ENCODE measurements around the gene TMEM156.

Gene TMEM156

GRCh38 chr4:39032218-39033085 is at the start of gene TMEM156:
Gene TMEM156 (minus strand): TSS chr4:39032409. CDS start chr4:39032313, 96 bp downstream.
- Histone ChIP-seq H3K27me3 (ENCODE audit: control insufficient read depth, insufficient read depth, low read length) (no peaks in the 10 kb centered on the region), H3K9ac (ENCODE audit: low read length) (no peak within 1 kb of the TSS), H3K36me3 (ENCODE audit: control insufficient read depth, low read depth, low read length) (no peaks in the 10 kb centered on the region), H3K4me3 (ENCODE audit: low read length) (no peak within 1 kb of the TSS), H3K4me1 (ENCODE audit: control insufficient read depth, low read depth, low read length) (no peaks in the 10 kb centered on the region), H3K9me3 (ENCODE audit: control insufficient read depth, low read depth, low read length) (no peaks in the 10 kb centered on the region), H3K27ac (ENCODE audit: low read length) (no peak within 1 kb of the TSS)

- no peak overlapping the region for H3K9ac ChIP-seq (ENCODE audit: low read length)
- no peaks in the 10 kb centered on the region for H3K4me1 ChIP-seq (ENCODE audit: control insufficient read depth, low read depth, low read length)
- H3K36me3 ChIP-seq (ENCODE audit: control insufficient read depth, low read depth, low read length) = peaks cover 3% of the 10 kb centered on the region
- H3K27ac ChIP-seq (ENCODE audit: low read length) = no peak overlapping the region
- H3K27me3 ChIP-seq (ENCODE audit: control insufficient read depth, insufficient read depth, low read length) = no peaks in the 10 kb centered on the region
- no peaks in the 10 kb centered on the region for H3K9me3 ChIP-seq (ENCODE audit: control insufficient read depth, low read depth, low read length)
- H3K4me3 ChIP-seq (ENCODE audit: low read length) = no peak overlapping the region
Measured at GRCh38 chr4:39078829-39079228, 46.6 kb upstream of the TMEM156 start.

GRCh38 chr4:39068907-39069306 is 36.7 kb upstream of the TMEM156 start:
- Histone ChIP-seq H3K4me3 (ENCODE audit: low read length) (no peak overlapping the region), H3K4me1 (ENCODE audit: control insufficient read depth, low read depth, low read length) (no peaks in the 10 kb centered on the region), H3K36me3 (ENCODE audit: control insufficient read depth, low read depth, low read length) (no peaks in the 10 kb centered on the region), H3K9ac (ENCODE audit: low read length) (no peak overlapping the region), H3K9me3 (ENCODE audit: control insufficient read depth, low read depth, low read length) (no peaks in the 10 kb centered on the region), H3K27me3 (ENCODE audit: control insufficient read depth, insufficient read depth, low read length) (no peaks in the 10 kb centered on the region), H3K27ac (ENCODE audit: low read length) (no peak overlapping the region)

- no peak overlapping the region for H3K27ac ChIP-seq (ENCODE audit: low read length)
Measured at GRCh38 chr4:39067451-39067850, 35.2 kb upstream of the TMEM156 start.

GRCh38 chr4:39067031-39067430 is 34.8 kb upstream of the TMEM156 start:
- Histone ChIP-seq H3K36me3 (ENCODE audit: control insufficient read depth, low read depth, low read length) (no peaks in the 10 kb centered on the region), H3K4me3 (ENCODE audit: low read length) (no peak overlapping the region), H3K27ac (ENCODE audit: low read length) (no peak overlapping the region), H3K27me3 (ENCODE audit: control insufficient read depth, insufficient read depth, low read length) (no peaks in the 10 kb centered on the region), H3K9ac (ENCODE audit: low read length) (no peak overlapping the region), H3K9me3 (ENCODE audit: control insufficient read depth, low read depth, low read length) (no peaks in the 10 kb centered on the region), H3K4me1 (ENCODE audit: control insufficient read depth, low read depth, low read length) (peaks cover 14% of the 10 kb centered on the region)

More at GRCh38 chr4:39067451-39067850, 35.2 kb upstream of the TMEM156 start:
- Histone ChIP-seq H3K36me3 (ENCODE audit: control insufficient read depth, low read depth, low read length) (no peaks in the 10 kb centered on the region), H3K9me3 (ENCODE audit: control insufficient read depth, low read depth, low read length) (no peaks in the 10 kb centered on the region), H3K4me3 (ENCODE audit: low read length) (no peak overlapping the region), H3K9ac (ENCODE audit: low read length) (no peak overlapping the region), H3K4me1 (ENCODE audit: control insufficient read depth, low read depth, low read length) (peaks cover 11% of the 10 kb centered on the region), H3K27me3 (ENCODE audit: control insufficient read depth, insufficient read depth, low read length) (no peaks in the 10 kb centered on the region)

GRCh38 chr4:39066371-39066770 is 34.2 kb upstream of the TMEM156 start:
- Histone ChIP-seq H3K27me3 (ENCODE audit: control insufficient read depth, insufficient read depth, low read length) (no peaks in the 10 kb centered on the region), H3K4me1 (ENCODE audit: control insufficient read depth, low read depth, low read length) (peaks cover 21% of the 10 kb centered on the region), H3K27ac (ENCODE audit: low read length) (no peak overlapping the region)

GRCh38 chr4:39063430-39063829 is 31.2 kb upstream of the TMEM156 start:
- Histone ChIP-seq H3K27me3 (ENCODE audit: control insufficient read depth, insufficient read depth, low read length) (no peaks in the 10 kb centered on the region), H3K9me3 (ENCODE audit: control insufficient read depth, low read depth, low read length) (no peaks in the 10 kb centered on the region), H3K27ac (ENCODE audit: low read length) (no peak overlapping the region), H3K9ac (ENCODE audit: low read length) (no peak overlapping the region), H3K36me3 (ENCODE audit: control insufficient read depth, low read depth, low read length) (no peaks in the 10 kb centered on the region), H3K4me1 (ENCODE audit: control insufficient read depth, low read depth, low read length) (peaks cover 28% of the 10 kb centered on the region), H3K4me3 (ENCODE audit: low read length) (no peak overlapping the region)

More at GRCh38 chr4:39066371-39066770, 34.2 kb upstream of the TMEM156 start:
- no peaks in the 10 kb centered on the region for H3K36me3 ChIP-seq (ENCODE audit: control insufficient read depth, low read depth, low read length)
- no peak overlapping the region for H3K4me3 ChIP-seq (ENCODE audit: low read length)
- no peaks in the 10 kb centered on the region for H3K9me3 ChIP-seq (ENCODE audit: control insufficient read depth, low read depth, low read length)
- H3K9ac ChIP-seq (ENCODE audit: low read length) = no peak overlapping the region

- Histone ChIP-seq H3K27ac (ENCODE audit: low read length) (no peak overlapping the region), H3K4me1 (ENCODE audit: control insufficient read depth, low read depth, low read length) (peaks cover 28% of the 10 kb centered on the region), H3K36me3 (ENCODE audit: control insufficient read depth, low read depth, low read length) (no peaks in the 10 kb centered on the region), H3K9ac (ENCODE audit: low read length) (peak overlapping the region; percentile 4), H3K27me3 (ENCODE audit: control insufficient read depth, insufficient read depth, low read length) (no peaks in the 10 kb centered on the region), H3K9me3 (ENCODE audit: control insufficient read depth, low read depth, low read length) (no peaks in the 10 kb centered on the region), H3K4me3 (ENCODE audit: low read length) (peak overlapping the region; percentile 49)
Measured at GRCh38 chr4:39062770-39063097, 30.5 kb upstream of the TMEM156 start.

- H3K27me3 ChIP-seq (ENCODE audit: control insufficient read depth, insufficient read depth, low read length) = no peaks in the 10 kb centered on the region
- H3K27ac ChIP-seq (ENCODE audit: low read length) = no peak within 1 kb of the TSS
- no peaks in the 10 kb centered on the region for H3K36me3 ChIP-seq (ENCODE audit: control insufficient read depth, low read depth, low read length)
- peak within 1 kb of the TSS; percentile 4 for H3K9ac ChIP-seq (ENCODE audit: low read length)
- H3K4me1 ChIP-seq (ENCODE audit: control insufficient read depth, low read depth, low read length) = peaks cover 28% of the 10 kb centered on the region
- H3K9me3 ChIP-seq (ENCODE audit: control insufficient read depth, low read depth, low read length) = no peaks in the 10 kb centered on the region
- H3K4me3 ChIP-seq (ENCODE audit: low read length) = peak within 1 kb of the TSS; percentile 49
Measured at GRCh38 chr4:39062094-39062769, 30.0 kb upstream of the TMEM156 start, which contains the start of gene KLHL5. Gene KLHL5 (plus strand): TSS chr4:39062232. CDS start chr4:39062653, 421 bp downstream.

- Histone ChIP-seq H3K9ac (ENCODE audit: low read length) (no peak overlapping the region), H3K4me1 (ENCODE audit: control insufficient read depth, low read depth, low read length) (peaks cover 28% of the 10 kb centered on the region), H3K9me3 (ENCODE audit: control insufficient read depth, low read depth, low read length) (no peaks in the 10 kb centered on the region), H3K27me3 (ENCODE audit: control insufficient read depth, insufficient read depth, low read length) (no peaks in the 10 kb centered on the region), H3K4me3 (ENCODE audit: low read length) (peak overlapping the region; percentile 49), H3K36me3 (ENCODE audit: control insufficient read depth, low read depth, low read length) (no peaks in the 10 kb centered on the region), H3K27ac (ENCODE audit: low read length) (no peak overlapping the region)
Measured at GRCh38 chr4:39061457-39061856, 29.2 kb upstream of the TMEM156 start.

GRCh38 chr4:39056023-39056422 is 23.8 kb upstream of the TMEM156 start:
- Histone ChIP-seq H3K4me1 (ENCODE audit: control insufficient read depth, low read depth, low read length) (peaks cover 10% of the 10 kb centered on the region), H3K4me3 (ENCODE audit: low read length) (no peak overlapping the region), H3K27ac (ENCODE audit: low read length) (no peak overlapping the region), H3K9ac (ENCODE audit: low read length) (no peak overlapping the region), H3K9me3 (ENCODE audit: control insufficient read depth, low read depth, low read length) (no peaks in the 10 kb centered on the region), H3K27me3 (ENCODE audit: control insufficient read depth, insufficient read depth, low read length) (no peaks in the 10 kb centered on the region), H3K36me3 (ENCODE audit: control insufficient read depth, low read depth, low read length) (no peaks in the 10 kb centered on the region)
